HEK293T (cell line): ENCODE measurements around the gene TLX1.

ENCODE experiments used
- BHLHE40 ChIP-seq: fragments of 450-650 bp; IDR thresholded peaks from 2 replicates; pipeline ENCODE4 v1.6.1; 2016; ENCODE audit warnings: mild to moderate bottlenecking, moderate library complexity, borderline replicate concordance
- CTBP1 ChIP-seq: fragments of 450-650 bp; IDR thresholded peaks from 2 replicates; pipeline ENCODE4 v1.6.1; 2016; ENCODE audit warnings: borderline replicate concordance
- FOXA1 ChIP-seq: fragments of 450-650 bp; IDR thresholded peaks from 2 replicates; pipeline ENCODE4 v1.6.1; 2016; ENCODE audit warnings: mild to moderate bottlenecking
- FOXK2 ChIP-seq: fragments of 450-650 bp; IDR thresholded peaks from 2 replicates; pipeline ENCODE4 v1.6.1; 2016; ENCODE audit warnings: mild to moderate bottlenecking
- FOXM1 ChIP-seq: fragments of 450-650 bp; IDR thresholded peaks from 2 replicates; pipeline ENCODE4 v1.6.1; 2017; ENCODE audit warnings: mild to moderate bottlenecking, borderline replicate concordance
- LEF1 ChIP-seq: fragments of 450-650 bp; IDR thresholded peaks from 2 replicates; pipeline ENCODE4 v1.6.1; 2017; ENCODE audit warnings: mild to moderate bottlenecking, borderline replicate concordance
- SP1 ChIP-seq: fragments of 450-650 bp; IDR thresholded peaks from 2 replicates; pipeline ENCODE4 v1.6.1; 2017
- SUZ12 ChIP-seq: fragments of 450-650 bp; IDR thresholded peaks from 2 replicates; pipeline ENCODE4 v1.6.1; 2016; ENCODE audit warnings: mild to moderate bottlenecking
- TARDBP ChIP-seq: fragments of 450-650 bp; IDR thresholded peaks from 2 replicates; pipeline ENCODE4 v1.6.1; 2016

GRCh38 chr10:101140950-101141615, 10.0 kb downstream of the TLX1 start:
- no peak for TF ChIP-seq TARDBP
- no peak for TF ChIP-seq SP1
- TF ChIP-seq FOXM1: no peak
- no peak for TF ChIP-seq LEF1
- TF ChIP-seq BHLHE40: no peak
- TF ChIP-seq SUZ12: no peak
- TF ChIP-seq CTBP1: no peak
- no peak for TF ChIP-seq FOXK2
- no peak for TF ChIP-seq FOXA1
